ENCODE data around the gene LYZL1. TPM values are rescaled to one million over a fixed set of nuclear protein-coding genes. Genes with fewer than 3 reads are reported as not detected.
"Not testable (repeated sequence)": the region's sequence is repeated elsewhere in the genome, so short reads cannot be mapped to it uniquely, and the experiment has no call there.

The LYZL1 gene
- not detected for total RNA-seq

GRCh38 chr10:29288906-29289305, at the start of gene LYZL1:
Gene LYZL1, plus strand, starts transcription at chr10:29289070. Its CDS starts 2,798 bp downstream, at chr10:29291868.
- DNase-seq (ENCODE audit: low spot score in 2 of 2); intact Hi-C loops (cut with DNase I): not testable (repeated sequence)

GRCh38 chr10:29239569-29240472, 49.0 kb upstream of the LYZL1 start:
- intact Hi-C loops (cut with DNase I): no loop called here

More at GRCh38 chr10:29288906-29289305, at the start of gene LYZL1:
- not testable (repeated sequence) for H3K27ac ChIP-seq, H3K4me1 ChIP-seq, H3K36me3 ChIP-seq, H3K27me3 ChIP-seq, H3K4me3 ChIP-seq, H3K9me3 ChIP-seq

GRCh38 chr10:29240986-29241660, 47.7 kb upstream of the LYZL1 start:
- Histone ChIP-seq H3K4me3 (no peak overlapping the region), H3K27ac (no peak overlapping the region), H3K9me3 (no peaks in the 10 kb centered on the region), H3K4me1 (no peaks in the 10 kb centered on the region), H3K27me3 (no peaks in the 10 kb centered on the region), H3K36me3 (no peaks in the 10 kb centered on the region)
- TF ChIP-seq CTCF (IDR thresholded peaks at IDR 0.05): no peak
- intact Hi-C loops (cut with DNase I): no loop called here
- no peak for DNase-seq (ENCODE audit: low spot score in 2 of 2)

More at GRCh38 chr10:29239569-29240472, 49.0 kb upstream of the LYZL1 start:
- H3K36me3 ChIP-seq: no peaks in the 10 kb centered on the region
- H3K4me3 ChIP-seq: no peak overlapping the region
- H3K27ac ChIP-seq: no peak overlapping the region
- H3K9me3 ChIP-seq: no peaks in the 10 kb centered on the region
- TF ChIP-seq CTCF (IDR thresholded peaks at IDR 0.05): no peak
- no peaks in the 10 kb centered on the region for H3K4me1 ChIP-seq
- H3K27me3 ChIP-seq: no peaks in the 10 kb centered on the region
- DNase-seq (ENCODE audit: low spot score in 2 of 2): no peak

GRCh38 chr10:29241925-29242324, 46.9 kb upstream of the LYZL1 start:
- no peak overlapping the region for H3K4me3 ChIP-seq
- H3K27ac ChIP-seq: no peak overlapping the region
- intact Hi-C loops (cut with DNase I): no loop called here
- TF ChIP-seq CTCF (IDR thresholded peaks at IDR 0.05): no peak
- no peaks in the 10 kb centered on the region for H3K9me3 ChIP-seq
- H3K36me3 ChIP-seq: no peaks in the 10 kb centered on the region
- no peaks in the 10 kb centered on the region for H3K4me1 ChIP-seq
- H3K27me3 ChIP-seq: no peaks in the 10 kb centered on the region
- no peak for DNase-seq (ENCODE audit: low spot score in 2 of 2)

- no peak for TF ChIP-seq CTCF (IDR thresholded peaks at IDR 0.05)
- Histone ChIP-seq H3K4me1 (no peaks in the 10 kb centered on the region), H3K27me3 (no peaks in the 10 kb centered on the region), H3K27ac (no peak overlapping the region), H3K9me3 (no peaks in the 10 kb centered on the region), H3K4me3 (no peak overlapping the region), H3K36me3 (no peaks in the 10 kb centered on the region)
- intact Hi-C loops (cut with DNase I): no loop called here
- no peak for DNase-seq (ENCODE audit: low spot score in 2 of 2)
These were observed 45.8 kb upstream of the LYZL1 start for GRCh38 chr10:29243066-29243465.

- H3K9me3 ChIP-seq: no peaks in the 10 kb centered on the region
- DNase-seq (ENCODE audit: low spot score in 2 of 2): no peak
- no peaks in the 10 kb centered on the region for H3K36me3 ChIP-seq
- no peaks in the 10 kb centered on the region for H3K4me1 ChIP-seq
- H3K27me3 ChIP-seq: no peaks in the 10 kb centered on the region
- intact Hi-C loops (cut with DNase I): no loop called here
- H3K27ac ChIP-seq: no peak overlapping the region
- TF ChIP-seq CTCF (IDR thresholded peaks at IDR 0.05): peak in 1 of 3 experiments; percentile 22
- H3K4me3 ChIP-seq: no peak overlapping the region
These were observed 45.1 kb upstream of the LYZL1 start for GRCh38 chr10:29243750-29244149.
